Neuronal stem cell (in vitro differentiated cells): ENCODE results near the gene SMPD3.

Source experiments
- DNase-seq: peaks from one replicate; pipeline ENCODE4 v3.0.0-alpha.2; 2013; ENCODE audit warnings: low spot score
- H2AFZ ChIP-seq: one replicate; pipeline ENCODE4 v1.6.1; 2013; ENCODE audit warnings: mild to moderate bottlenecking, low read length, inconsistent platforms
- H2AK5ac ChIP-seq: 2 replicates; pipeline ENCODE4 v1.6.1; 2013; ENCODE audit warnings: low read depth, mild to moderate bottlenecking, inconsistent platforms, low read length, moderate library complexity, mixed read lengths
- H2BK120ac ChIP-seq: 2 replicates; pipeline ENCODE4 v1.6.1; 2013; ENCODE audit warnings: low read depth, mild to moderate bottlenecking, inconsistent platforms, low read length, moderate library complexity, mixed read lengths
- H2BK12ac ChIP-seq: one replicate; pipeline ENCODE4 v1.6.1; 2013; ENCODE audit warnings: low read length, inconsistent platforms
- H2BK15ac ChIP-seq: 2 replicates; pipeline ENCODE4 v1.6.1; 2013; ENCODE audit warnings: mild to moderate bottlenecking, low read length, inconsistent platforms, mixed read lengths
- H2BK5ac ChIP-seq: one replicate; pipeline ENCODE4 v1.6.1; 2013; ENCODE audit warnings: inconsistent platforms, mild to moderate bottlenecking, low read length, moderate library complexity
- H3K14ac ChIP-seq: one replicate; pipeline ENCODE4 v1.6.1; 2013; ENCODE audit warnings: low read length, inconsistent platforms
- H3K18ac ChIP-seq: 2 replicates; pipeline ENCODE4 v1.6.1; 2013; ENCODE audit warnings: low read length, inconsistent platforms
- H3K23ac ChIP-seq: 2 replicates; pipeline ENCODE4 v1.6.1; 2013; ENCODE audit warnings: low read depth, mild to moderate bottlenecking, mixed read lengths, low read length, inconsistent platforms; ENCODE audit not compliant: poor library complexity
- H3K27ac ChIP-seq: replicated peaks from 3 replicates; pipeline ENCODE4 v1.5.1; 2013; ENCODE audit warnings: low read length, inconsistent platforms
- H3K27me3 ChIP-seq, 3 experiments: 2 replicates each; pipeline ENCODE4 v1.6.1; 2013; ENCODE audit warnings: low read length in 3 of 3, mild to moderate bottlenecking in 2 of 3, inconsistent platforms in 1 of 3, low read depth in 1 of 3, mixed read lengths in 1 of 3, moderate library complexity in 1 of 3; ENCODE audit not compliant: control insufficient read depth in 3 of 3, insufficient read depth in 3 of 3
- H3K36me3 ChIP-seq, 2 donors: replicated peaks in 1 of 2; 2 replicates each; pipeline ENCODE4 v1.6.1; 2013; ENCODE audit warnings: low read length in 2 of 2; ENCODE audit not compliant: control insufficient read depth in 2 of 2, insufficient read depth in 2 of 2
- H3K4ac ChIP-seq: 2 replicates; pipeline ENCODE4 v1.6.1; 2013; ENCODE audit warnings: inconsistent platforms, mild to moderate bottlenecking, low read length, moderate library complexity
- H3K4me1 ChIP-seq, 2 donors: 1 replicate in 1 of 2; 2 replicates in 1 of 2; pipeline ENCODE4 v1.6.1; 2013; ENCODE audit warnings: low read length in 2 of 2, low read depth in 1 of 2; ENCODE audit not compliant: control insufficient read depth in 2 of 2, insufficient read depth in 1 of 2
- H3K4me2 ChIP-seq: one replicate; pipeline ENCODE4 v1.6.1; 2013; ENCODE audit warnings: mild to moderate bottlenecking, low read length, inconsistent platforms; ENCODE audit not compliant: insufficient read depth, poor library complexity, severe bottlenecking
- H3K4me3 ChIP-seq, 2 donors: 2 replicates each; pipeline ENCODE4 v1.5.1; 2013; ENCODE audit warnings: low read length in 2 of 2, mild to moderate bottlenecking in 2 of 2, inconsistent platforms in 1 of 2, moderate library complexity in 1 of 2
- H3K79me1 ChIP-seq: one replicate; pipeline ENCODE4 v1.6.1; 2013; ENCODE audit warnings: low read depth, mild to moderate bottlenecking, inconsistent platforms, low read length, moderate library complexity
- H3K9ac ChIP-seq: one replicate; pipeline ENCODE4 v1.6.1; 2013; ENCODE audit warnings: mild to moderate bottlenecking, low read depth, low read length, inconsistent platforms; ENCODE audit not compliant: poor library complexity
- H3K9me3 ChIP-seq, 2 donors: replicated peaks in 1 of 2; 2 replicates each; pipeline versions ENCODE3 to v1.6.1; 2013; ENCODE audit warnings: low read length in 2 of 2, mild to moderate bottlenecking in 2 of 2, inconsistent platforms in 1 of 2, low read depth in 1 of 2, mixed read lengths in 1 of 2, moderate library complexity in 1 of 2; ENCODE audit not compliant: control insufficient read depth in 2 of 2, insufficient read depth in 1 of 2
- H4K8ac ChIP-seq: one replicate; pipeline ENCODE4 v1.6.1; 2013; ENCODE audit warnings: low read depth, mild to moderate bottlenecking, inconsistent platforms, low read length, moderate library complexity
- H4K91ac ChIP-seq: one replicate; pipeline ENCODE4 v1.6.1; 2013; ENCODE audit warnings: low read length, low read depth, mild to moderate bottlenecking, inconsistent platforms; ENCODE audit not compliant: poor library complexity
- WGBS, 2 donors: extraction: QIAGEN DNeasy Blood & Tissue Kit; methylation state at CpG; one replicate each; pipeline ENCODE4 v1.1.7; 2013; ENCODE audit warnings: missing lambda C conversion rate in 2 of 2, mixed read lengths in 1 of 2; ENCODE audit not compliant: insufficient read length in 2 of 2, insufficient replicate concordance in 1 of 2; ENCODE audit errors: extremely low coverage in 2 of 2; 5-methylcytosine and 5-hydroxymethylcytosine counted together

Gene SMPD3

GRCh38 chr16:68446681-68447652 is 1.3 kb downstream of the SMPD3 start:
- peak overlapping the region; percentile 16 for H3K18ac ChIP-seq
- peak overlapping the region; percentile 49 for H2BK5ac ChIP-seq
- no peak overlapping the region for H3K4me2 ChIP-seq
- no peak overlapping the region for H3K4me3 ChIP-seq
- peaks cover 3 to 40% (median 22%) of the 10 kb centered on the region in 3 experiments for H3K27me3 ChIP-seq
- H2BK15ac ChIP-seq: no peak overlapping the region
- no peaks in the 10 kb centered on the region for H3K9me3 ChIP-seq
- H2BK120ac ChIP-seq: peak overlapping the region; percentile 17
- H2BK12ac ChIP-seq: no peak overlapping the region
- H3K79me1 ChIP-seq: no peaks in the 10 kb centered on the region
- H3K9ac ChIP-seq: peak overlapping the region; percentile 72
- no peak overlapping the region for H4K8ac ChIP-seq
- H3K23ac ChIP-seq: peak overlapping the region; percentile 57
- H3K4me1 ChIP-seq: peaks cover 4 to 10% of the 10 kb centered on the region in 2 donors
- no peak overlapping the region for H3K4ac ChIP-seq
- no CpG with 5 or more reads among the region's 73 CpGs for WGBS, 2 donors
- no peak overlapping the region for H2AFZ ChIP-seq
- H4K91ac ChIP-seq: no peak overlapping the region
- H2AK5ac ChIP-seq: no peak overlapping the region
- H3K14ac ChIP-seq: no peak overlapping the region
- DNase-seq: no peak
- no peak overlapping the region for H3K27ac ChIP-seq
- H3K36me3 ChIP-seq: no peaks in the 10 kb centered on the region

GRCh38 chr16:68445458-68445857 is 2.9 kb downstream of the SMPD3 start:
- Histone ChIP-seq H2BK120ac (no peak overlapping the region), H3K18ac (no peak overlapping the region), H2BK15ac (no peak overlapping the region), H2AK5ac (no peak overlapping the region), H3K27me3 (peaks cover 3 to 40% (median 22%) of the 10 kb centered on the region in 3 experiments), H3K4me3 (no peak overlapping the region), H3K9ac (no peak overlapping the region), H2AFZ (no peak overlapping the region), H3K4ac (no peak overlapping the region), H3K9me3 (no peaks in the 10 kb centered on the region), H3K79me1 (no peaks in the 10 kb centered on the region), H3K4me1 (peaks cover 4 to 10% of the 10 kb centered on the region in 2 donors), H4K91ac (no peak overlapping the region), H3K14ac (no peak overlapping the region), H2BK5ac (no peak overlapping the region), H4K8ac (no peak overlapping the region), H3K36me3 (no peaks in the 10 kb centered on the region), H3K27ac (no peak overlapping the region), H3K4me2 (no peak overlapping the region), H2BK12ac (no peak overlapping the region), H3K23ac (no peak overlapping the region)
- DNase-seq: peak; percentile 73
- no CpG with 5 or more reads among the region's 1 CpG for WGBS, 2 donors

- H2AFZ ChIP-seq: no peak overlapping the region
Observed at GRCh38 chr16:68444056-68444657, 4.2 kb downstream of the SMPD3 start.

GRCh38 chr16:68436581-68436980 is 11.7 kb downstream of the SMPD3 start:
- WGBS, 2 donors: no CpG with 5 or more reads among the region's 4 CpGs
- no peak overlapping the region for H2AK5ac ChIP-seq
- no peak overlapping the region for H2BK12ac ChIP-seq
- no peak overlapping the region for H3K4me3 ChIP-seq
- no peak overlapping the region for H2BK120ac ChIP-seq
- H3K4me1 ChIP-seq: peaks cover 0 to 2% of the 10 kb centered on the region in 2 donors
- H3K9ac ChIP-seq: no peak overlapping the region
- no peak for DNase-seq
- H3K27me3 ChIP-seq: peaks cover 0 to 2% (median 0%) of the 10 kb centered on the region in 3 experiments
- no peak overlapping the region for H4K8ac ChIP-seq
- no peak overlapping the region for H3K4ac ChIP-seq
- no peak overlapping the region for H2BK15ac ChIP-seq
- H3K27ac ChIP-seq: no peak overlapping the region
- H3K9me3 ChIP-seq: peaks cover 1 to 9% of the 10 kb centered on the region in 2 donors
- no peak overlapping the region for H3K4me2 ChIP-seq
- H3K23ac ChIP-seq: no peak overlapping the region
- no peaks in the 10 kb centered on the region for H3K79me1 ChIP-seq
- no peak overlapping the region for H3K18ac ChIP-seq
- H3K14ac ChIP-seq: no peak overlapping the region
- H2AFZ ChIP-seq: no peak overlapping the region
- no peak overlapping the region for H2BK5ac ChIP-seq
- no peak overlapping the region for H4K91ac ChIP-seq
- no peaks in the 10 kb centered on the region for H3K36me3 ChIP-seq

More at GRCh38 chr16:68444056-68444657, 4.2 kb downstream of the SMPD3 start:
- H3K4me3 ChIP-seq: no peak overlapping the region
- H2BK15ac ChIP-seq: no peak overlapping the region
- no peak overlapping the region for H2BK5ac ChIP-seq
- no peak overlapping the region for H3K18ac ChIP-seq
- H3K79me1 ChIP-seq: no peaks in the 10 kb centered on the region
- H3K14ac ChIP-seq: no peak overlapping the region
- no peaks in the 10 kb centered on the region for H3K36me3 ChIP-seq
- H4K8ac ChIP-seq: no peak overlapping the region
- no peak overlapping the region for H4K91ac ChIP-seq
- H2BK120ac ChIP-seq: no peak overlapping the region
- H3K27me3 ChIP-seq: peaks cover 3 to 40% (median 22%) of the 10 kb centered on the region in 3 experiments
- H2BK12ac ChIP-seq: no peak overlapping the region
- H2AK5ac ChIP-seq: no peak overlapping the region
- H3K27ac ChIP-seq: no peak overlapping the region
- H3K4me2 ChIP-seq: no peak overlapping the region
- no CpG with 5 or more reads among the region's 3 CpGs for WGBS, 2 donors
- H3K9me3 ChIP-seq: no peaks in the 10 kb centered on the region
- DNase-seq: peak; percentile 65
- peaks cover 4 to 8% of the 10 kb centered on the region in 2 donors for H3K4me1 ChIP-seq
- H3K9ac ChIP-seq: no peak overlapping the region
- H3K23ac ChIP-seq: no peak overlapping the region
- no peak overlapping the region for H3K4ac ChIP-seq
